ENCODE data around the gene NPR2.
A peak's percentile ranks its signal among the peaks of the same experiment; 100 is the strongest.

Gene NPR2

DNA sequence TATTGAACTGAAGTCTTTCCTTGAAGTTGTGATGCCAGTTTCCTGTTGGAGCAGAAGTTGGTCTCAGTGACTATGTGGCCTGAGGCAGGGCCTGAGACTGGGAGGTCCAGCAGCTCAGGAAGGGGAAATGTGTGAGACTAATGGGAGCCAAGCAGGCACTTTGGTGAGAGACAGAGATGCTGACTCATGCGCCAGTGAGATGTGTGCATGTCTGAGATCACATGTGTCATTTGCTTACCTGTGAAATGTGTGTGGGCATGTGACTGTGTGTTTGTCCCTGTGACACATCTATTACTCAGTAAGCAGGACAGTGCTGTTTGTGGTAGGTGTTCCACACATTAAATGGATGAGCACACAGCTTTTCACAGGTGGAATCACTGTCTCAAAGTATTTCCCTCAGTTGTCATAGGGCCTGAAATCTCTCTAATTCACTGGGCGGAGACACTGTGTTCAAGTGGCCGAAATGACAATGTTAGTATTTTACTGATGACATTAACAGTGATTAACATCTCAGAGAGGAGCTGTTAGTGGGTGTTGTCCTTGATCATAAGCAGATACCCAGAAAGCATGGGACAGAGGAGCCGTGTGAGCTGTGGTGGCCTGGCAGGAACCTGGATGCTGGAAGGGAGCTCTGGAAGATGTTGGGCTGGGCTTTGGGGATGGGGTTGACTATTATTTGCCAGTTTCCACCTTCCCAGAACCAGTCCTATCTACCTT, 7.4 kb downstream of the NPR2 start:
- peaks cover 15 to 25% of the 10 kb centered on the region in 2 experiments for H3K4me1 ChIP-seq (ENCODE audit: control insufficient read depth in 1 of 2, insufficient read depth in 2 of 2, low read length in 2 of 2)
- H4K12ac ChIP-seq (ENCODE audit: low read depth, low read length), result no peak overlapping the region
- H2AK5ac ChIP-seq (ENCODE audit: low read length), result no peak overlapping the region
- H4K91ac ChIP-seq (ENCODE audit: low read depth, low read length), result no peak overlapping the region
- H3K79me1 ChIP-seq (ENCODE audit: low read length), result peaks cover 2% of the 10 kb centered on the region
- no peak overlapping the region for H2BK5ac ChIP-seq (ENCODE audit: low read depth, low read length, poor library complexity)
- no peak overlapping the region for H2AFZ ChIP-seq (ENCODE audit: insufficient read depth, low read length, poor library complexity)
- H3K4me2 ChIP-seq (ENCODE audit: low read length), result peak overlapping the region; percentile 8
- H3K9me3 ChIP-seq (ENCODE audit: insufficient read depth, low read depth, low read length), result peaks cover 2% of the 10 kb centered on the region
- no peak overlapping the region for H3K14ac ChIP-seq (ENCODE audit: low read length)
- no peak overlapping the region for H3K4ac ChIP-seq (ENCODE audit: low read depth, low read length)
- H2BK120ac ChIP-seq (ENCODE audit: insufficient read depth, low read length, poor library complexity), result peak overlapping the region; percentile 1
- no CpG with 5 or more reads among the region's 4 CpGs for WGBS (ENCODE audit: extremely low coverage, insufficient coverage, insufficient read length)
- H3K27me3 ChIP-seq (ENCODE audit: insufficient read depth, low read length), result no peaks in the 10 kb centered on the region
- no peak overlapping the region for H4K8ac ChIP-seq (ENCODE audit: low read depth, low read length)
- H3K23ac ChIP-seq (ENCODE audit: low read length), result no peak overlapping the region
- H3K79me2 ChIP-seq (ENCODE audit: control insufficient read depth, insufficient read depth, low read length, poor library complexity), result no peaks in the 10 kb centered on the region
- peak overlapping the region; percentile 7 for H3K27ac ChIP-seq (ENCODE audit: low read depth, low read length)
- H2BK12ac ChIP-seq (ENCODE audit: low read length), result no peak overlapping the region
- peak; percentile 34 to 48 for DNase-seq
- no peak overlapping the region for H3K4me3 ChIP-seq (ENCODE audit: low read depth, low read length)
- no peak overlapping the region for H3K9ac ChIP-seq (ENCODE audit: low read length)
- H3K36me3 ChIP-seq (ENCODE audit: control insufficient read depth in 1 of 2, insufficient read depth in 2 of 2, low read length in 2 of 2), result peaks cover 3% of the 10 kb centered on the region in 2 experiments
- no peak overlapping the region for H3K18ac ChIP-seq (ENCODE audit: low read length)

DNA sequence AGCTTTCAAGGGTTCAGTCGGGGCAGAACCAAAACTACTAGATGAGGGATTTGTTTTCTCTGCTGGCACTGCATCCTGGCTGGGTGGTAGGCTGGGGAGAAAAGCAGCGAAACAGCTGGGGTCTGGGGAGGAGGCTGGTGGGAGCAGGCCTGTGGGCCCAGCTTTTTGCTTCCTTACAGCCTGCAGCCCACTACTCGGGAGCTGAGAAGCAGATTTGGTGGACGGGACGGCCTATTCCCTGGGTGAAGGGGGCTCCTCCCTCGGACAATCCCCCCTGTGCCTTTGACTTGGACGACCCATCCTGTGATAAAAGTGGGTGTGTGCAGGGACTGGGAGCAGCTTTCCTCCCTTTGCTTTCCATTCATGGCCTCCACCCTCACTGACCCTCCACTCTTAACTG, 9.1 kb downstream of the NPR2 start:
- Histone ChIP-seq H3K36me3 (ENCODE audit: control insufficient read depth in 1 of 2, insufficient read depth in 2 of 2, low read length in 2 of 2) (peaks cover 5 to 6% of the 10 kb centered on the region in 2 experiments), H3K4me3 (ENCODE audit: low read depth, low read length) (no peak overlapping the region), H3K23ac (ENCODE audit: low read length) (no peak overlapping the region), H2AK5ac (ENCODE audit: low read length) (no peak overlapping the region), H3K18ac (ENCODE audit: low read length) (no peak overlapping the region), H3K9ac (ENCODE audit: low read length) (no peak overlapping the region), H4K12ac (ENCODE audit: low read depth, low read length) (no peak overlapping the region), H3K27ac (ENCODE audit: low read depth, low read length) (no peak overlapping the region), H3K79me2 (ENCODE audit: control insufficient read depth, insufficient read depth, low read length, poor library complexity) (no peaks in the 10 kb centered on the region), H4K91ac (ENCODE audit: low read depth, low read length) (peak overlapping the region; percentile 45), H3K4me1 (ENCODE audit: control insufficient read depth in 1 of 2, insufficient read depth in 2 of 2, low read length in 2 of 2) (peaks cover 15 to 23% of the 10 kb centered on the region in 2 experiments), H3K14ac (ENCODE audit: low read length) (no peak overlapping the region), H2BK120ac (ENCODE audit: insufficient read depth, low read length, poor library complexity) (no peak overlapping the region), H2BK12ac (ENCODE audit: low read length) (peak overlapping the region; percentile 25), H4K8ac (ENCODE audit: low read depth, low read length) (no peak overlapping the region), H2BK5ac (ENCODE audit: low read depth, low read length, poor library complexity) (no peak overlapping the region), H3K9me3 (ENCODE audit: insufficient read depth, low read depth, low read length) (peaks cover 2% of the 10 kb centered on the region), H3K27me3 (ENCODE audit: insufficient read depth, low read length) (no peaks in the 10 kb centered on the region), H3K4ac (ENCODE audit: low read depth, low read length) (no peak overlapping the region), H3K4me2 (ENCODE audit: low read length) (no peak overlapping the region), H2AFZ (ENCODE audit: insufficient read depth, low read length, poor library complexity) (no peak overlapping the region), H3K79me1 (ENCODE audit: low read length) (peaks cover 2% of the 10 kb centered on the region)
- no peak for DNase-seq
- no CpG with 5 or more reads among the region's 7 CpGs for WGBS (ENCODE audit: extremely low coverage, insufficient coverage, insufficient read length)

DNA sequence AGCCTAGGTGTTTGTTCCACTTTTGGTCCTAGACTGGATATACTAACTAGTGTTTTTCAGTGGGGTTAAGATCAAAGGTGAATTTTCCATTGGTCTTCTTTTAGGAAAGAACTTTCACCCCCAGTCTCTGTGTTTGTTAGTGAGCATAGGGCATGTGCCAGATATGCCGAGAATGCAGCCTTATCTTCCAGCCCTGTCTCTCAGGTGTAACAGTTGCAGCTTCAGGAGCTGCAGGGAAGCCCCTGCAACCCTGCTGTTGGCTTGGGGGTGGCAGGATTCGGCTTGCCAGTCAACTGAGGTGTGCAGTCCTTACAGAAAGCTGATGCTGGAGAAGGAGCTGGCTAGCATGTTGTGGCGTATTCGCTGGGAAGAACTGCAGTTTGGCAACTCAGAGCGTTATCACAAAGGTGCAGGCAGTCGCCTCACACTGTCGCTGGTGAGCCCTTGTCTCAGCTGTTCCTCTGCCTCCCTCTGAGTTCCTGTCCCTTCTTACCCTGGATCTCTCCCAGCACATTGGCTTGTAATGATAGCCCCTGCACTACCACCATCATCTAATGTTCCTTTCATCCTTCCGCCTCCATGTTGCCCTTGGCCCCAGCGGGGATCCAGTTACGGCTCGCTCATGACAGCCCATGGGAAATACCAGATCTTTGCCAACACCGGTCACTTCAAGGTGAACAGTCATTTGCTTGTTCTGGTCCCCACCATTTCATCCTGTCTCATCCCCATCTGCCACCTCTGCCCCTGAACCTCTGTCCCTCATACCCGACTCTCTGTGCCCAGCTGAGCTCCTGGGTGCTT, 10.1 kb downstream of the NPR2 start:
- Histone ChIP-seq H3K14ac (ENCODE audit: low read length) (no peak overlapping the region), H2BK5ac (ENCODE audit: low read depth, low read length, poor library complexity) (no peak overlapping the region), H3K23ac (ENCODE audit: low read length) (no peak overlapping the region), H3K18ac (ENCODE audit: low read length) (no peak overlapping the region), H3K36me3 (ENCODE audit: control insufficient read depth in 1 of 2, insufficient read depth in 2 of 2, low read length in 2 of 2) (peaks cover 11 to 15% of the 10 kb centered on the region in 2 experiments), H3K4ac (ENCODE audit: low read depth, low read length) (no peak overlapping the region), H3K4me1 (ENCODE audit: control insufficient read depth in 1 of 2, insufficient read depth in 2 of 2, low read length in 2 of 2) (peaks cover 15 to 23% of the 10 kb centered on the region in 2 experiments), H3K4me2 (ENCODE audit: low read length) (no peak overlapping the region), H3K27me3 (ENCODE audit: insufficient read depth, low read length) (no peaks in the 10 kb centered on the region), H3K9me3 (ENCODE audit: insufficient read depth, low read depth, low read length) (peaks cover 2% of the 10 kb centered on the region), H3K9ac (ENCODE audit: low read length) (no peak overlapping the region), H3K4me3 (ENCODE audit: low read depth, low read length) (no peak overlapping the region), H2BK120ac (ENCODE audit: insufficient read depth, low read length, poor library complexity) (no peak overlapping the region), H3K79me2 (ENCODE audit: control insufficient read depth, insufficient read depth, low read length, poor library complexity) (no peaks in the 10 kb centered on the region), H2BK12ac (ENCODE audit: low read length) (no peak overlapping the region), H4K8ac (ENCODE audit: low read depth, low read length) (no peak overlapping the region), H3K27ac (ENCODE audit: low read depth, low read length) (no peak overlapping the region), H2AFZ (ENCODE audit: insufficient read depth, low read length, poor library complexity) (no peak overlapping the region), H4K91ac (ENCODE audit: low read depth, low read length) (no peak overlapping the region), H2AK5ac (ENCODE audit: low read length) (no peak overlapping the region), H3K79me1 (ENCODE audit: low read length) (peaks cover 2% of the 10 kb centered on the region), H4K12ac (ENCODE audit: low read depth, low read length) (no peak overlapping the region)
- peak in 1 of 2 donors; percentile 25 for DNase-seq
- no CpG with 5 or more reads among the region's 13 CpGs for WGBS (ENCODE audit: extremely low coverage, insufficient coverage, insufficient read length)

DNA sequence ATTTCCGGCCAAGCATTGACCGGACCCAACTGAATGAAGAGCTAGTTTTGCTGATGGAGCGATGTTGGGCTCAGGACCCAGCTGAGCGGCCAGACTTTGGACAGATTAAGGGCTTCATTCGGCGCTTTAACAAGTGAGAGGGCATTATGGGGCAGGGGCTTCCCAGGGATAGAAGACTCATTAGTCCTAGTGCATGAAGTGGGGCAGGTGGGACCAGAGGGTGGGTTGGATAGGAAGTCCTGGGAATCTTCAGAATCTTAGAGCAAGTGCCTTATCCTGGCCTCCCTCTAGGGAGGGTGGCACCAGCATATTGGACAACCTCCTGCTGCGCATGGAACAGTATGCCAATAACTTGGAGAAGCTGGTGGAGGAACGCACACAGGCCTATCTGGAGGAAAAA, 14.7 kb downstream of the NPR2 start:
- Histone ChIP-seq H4K91ac (ENCODE audit: low read depth, low read length) (no peak overlapping the region), H2BK5ac (ENCODE audit: low read depth, low read length, poor library complexity) (no peak overlapping the region), H3K27me3 (ENCODE audit: insufficient read depth, low read length) (no peaks in the 10 kb centered on the region), H2BK12ac (ENCODE audit: low read length) (no peak overlapping the region), H4K12ac (ENCODE audit: low read depth, low read length) (no peak overlapping the region), H3K9me3 (ENCODE audit: insufficient read depth, low read depth, low read length) (no peaks in the 10 kb centered on the region), H3K79me1 (ENCODE audit: low read length) (no peaks in the 10 kb centered on the region), H3K27ac (ENCODE audit: low read depth, low read length) (no peak overlapping the region), H2BK120ac (ENCODE audit: insufficient read depth, low read length, poor library complexity) (no peak overlapping the region), H3K14ac (ENCODE audit: low read length) (no peak overlapping the region), H4K8ac (ENCODE audit: low read depth, low read length) (no peak overlapping the region), H3K79me2 (ENCODE audit: control insufficient read depth, insufficient read depth, low read length, poor library complexity) (no peaks in the 10 kb centered on the region), H3K23ac (ENCODE audit: low read length) (no peak overlapping the region), H2AFZ (ENCODE audit: insufficient read depth, low read length, poor library complexity) (no peak overlapping the region), H3K36me3 (ENCODE audit: control insufficient read depth in 1 of 2, insufficient read depth in 2 of 2, low read length in 2 of 2) (peaks cover 13 to 21% of the 10 kb centered on the region in 2 experiments), H3K4me3 (ENCODE audit: low read depth, low read length) (no peak overlapping the region), H3K9ac (ENCODE audit: low read length) (no peak overlapping the region), H3K4me1 (ENCODE audit: control insufficient read depth in 1 of 2, insufficient read depth in 2 of 2, low read length in 2 of 2) (peaks cover 5 to 7% of the 10 kb centered on the region in 2 experiments), H2AK5ac (ENCODE audit: low read length) (no peak overlapping the region), H3K18ac (ENCODE audit: low read length) (no peak overlapping the region), H3K4me2 (ENCODE audit: low read length) (no peak overlapping the region), H3K4ac (ENCODE audit: low read depth, low read length) (no peak overlapping the region)
- no peak for DNase-seq
- WGBS (ENCODE audit: extremely low coverage, insufficient coverage, insufficient read length), result no CpG with 5 or more reads among the region's 8 CpGs
